ENCODE data around the gene EGLN2.

DNA sequence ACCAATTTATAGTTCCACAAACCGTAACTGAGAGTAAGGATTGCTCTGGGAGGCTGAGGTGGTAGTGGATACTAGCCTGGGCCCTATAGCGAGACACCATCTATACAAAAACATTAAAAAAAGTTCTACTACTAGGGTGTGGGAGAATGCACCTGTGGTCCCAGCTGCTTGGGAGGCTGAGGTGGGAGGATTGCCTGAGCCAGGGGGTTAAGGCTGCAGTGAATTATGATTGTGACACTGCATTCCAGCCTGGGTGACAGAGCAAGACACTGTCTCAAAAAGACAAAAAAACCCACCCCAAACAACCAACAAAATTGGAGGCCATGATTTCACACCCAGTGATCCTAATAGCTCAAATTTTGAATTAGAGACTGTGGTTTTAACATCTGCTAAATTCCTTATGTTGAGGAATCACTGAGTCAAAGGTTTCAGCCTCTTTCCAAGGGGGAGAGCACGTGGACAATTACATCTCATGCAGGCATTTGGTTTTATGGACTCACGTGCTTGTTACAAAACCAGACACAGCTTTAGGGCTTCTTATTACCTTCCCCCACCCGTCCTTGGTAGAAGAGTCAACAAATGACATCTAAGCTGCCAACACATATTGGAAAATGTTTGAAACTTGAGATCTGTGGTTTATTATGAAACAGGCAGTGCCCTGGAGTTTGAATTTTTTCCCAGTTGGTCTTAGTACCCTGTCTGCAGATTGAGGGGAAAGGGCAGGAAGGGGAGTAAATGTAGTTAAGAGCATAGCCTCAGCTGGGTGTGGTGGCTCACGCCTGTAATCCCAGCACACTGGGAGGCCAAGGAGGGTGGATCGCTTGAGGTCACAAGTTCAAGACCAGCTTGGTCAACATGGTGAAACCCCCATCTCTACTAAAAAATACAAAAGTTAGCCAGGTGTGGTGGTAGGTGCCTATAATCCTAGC lies 32.8 kb downstream of the EGLN2 start:
- TF ChIP-seq EP300 (IDR thresholded peaks at IDR 0.05) (peak in 2 of 4 donors; percentile 27 to 32), POLR2AphosphoS5 (IDR thresholded peaks at IDR 0.05) (peak in 3 of 4 donors; percentile 23 to 36 (median 24)), POLR2A (IDR thresholded peaks at IDR 0.05) (no peak)
- TF ChIP-seq, protein P1, sequence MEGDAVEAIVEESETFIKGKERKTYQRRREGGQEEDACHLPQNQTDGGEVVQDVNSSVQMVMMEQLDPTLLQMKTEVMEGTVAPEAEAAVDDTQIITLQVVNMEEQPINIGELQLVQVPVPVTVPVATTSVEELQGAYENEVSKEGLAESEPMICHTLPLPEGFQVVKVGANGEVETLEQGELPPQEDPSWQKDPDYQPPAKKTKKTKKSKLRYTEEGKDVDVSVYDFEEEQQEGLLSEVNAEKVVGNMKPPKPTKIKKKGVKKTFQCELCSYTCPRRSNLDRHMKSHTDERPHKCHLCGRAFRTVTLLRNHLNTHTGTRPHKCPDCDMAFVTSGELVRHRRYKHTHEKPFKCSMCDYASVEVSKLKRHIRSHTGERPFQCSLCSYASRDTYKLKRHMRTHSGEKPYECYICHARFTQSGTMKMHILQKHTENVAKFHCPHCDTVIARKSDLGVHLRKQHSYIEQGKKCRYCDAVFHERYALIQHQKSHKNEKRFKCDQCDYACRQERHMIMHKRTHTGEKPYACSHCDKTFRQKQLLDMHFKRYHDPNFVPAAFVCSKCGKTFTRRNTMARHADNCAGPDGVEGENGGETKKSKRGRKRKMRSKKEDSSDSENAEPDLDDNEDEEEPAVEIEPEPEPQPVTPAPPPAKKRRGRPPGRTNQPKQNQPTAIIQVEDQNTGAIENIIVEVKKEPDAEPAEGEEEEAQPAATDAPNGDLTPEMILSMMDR (IDR thresholded peaks at IDR 0.05): no peak

All from sigmoid colon (tissue), 4 donors.